NCI-H82 treated with DMSO at 0.1 percent for 48 hours (cell line): Measurements from ENCODE around the gene LRRFIP1.
"Not testable (repeated sequence)": the region's sequence is repeated elsewhere in the genome, so short reads cannot be mapped to it uniquely, and the experiment has no call there.

ENCODE experiments used
- DNase-seq: peaks from one replicate; lab custom pipeline; 2025; ENCODE audit not compliant: unreplicated experiment; lab: John Stamatoyannopoulos, UW

The LRRFIP1 gene

GRCh38 chr2:237661270-237661669 is 33.9 kb downstream of the LRRFIP1 start:
- DNase-seq, result no peak

GRCh38 chr2:237661799-237662328 is 34.5 kb downstream of the LRRFIP1 start:
- no peak for DNase-seq

GRCh38 chr2:237662671-237663093 is 35.3 kb downstream of the LRRFIP1 start:
- peak; percentile 81 for DNase-seq

- DNase-seq, result no peak
Measured at GRCh38 chr2:237663517-237664110, 36.2 kb downstream of the LRRFIP1 start.

GRCh38 chr2:237664151-237664550 is 36.8 kb downstream of the LRRFIP1 start:
- DNase-seq, result no peak

GRCh38 chr2:237665713-237666143 is 38.3 kb downstream of the LRRFIP1 start:
- no peak for DNase-seq

- DNase-seq, result no peak
Measured at GRCh38 chr2:237666606-237667005, 39.2 kb downstream of the LRRFIP1 start.

- DNase-seq, result not testable (repeated sequence)
Measured at GRCh38 chr2:237667050-237667576, 39.7 kb downstream of the LRRFIP1 start.

- no peak for DNase-seq
Measured at GRCh38 chr2:237667893-237668292, 40.5 kb downstream of the LRRFIP1 start.

- DNase-seq, result no peak
Measured at GRCh38 chr2:237668440-237668839, 41.1 kb downstream of the LRRFIP1 start.

GRCh38 chr2:237669283-237669627 is 41.9 kb downstream of the LRRFIP1 start:
- DNase-seq, result peak; percentile 51

- peak; percentile 58 for DNase-seq
Measured at GRCh38 chr2:237669628-237670392, 42.4 kb downstream of the LRRFIP1 start.

GRCh38 chr2:237670641-237671040 is 43.3 kb downstream of the LRRFIP1 start:
- no peak for DNase-seq

- no peak for DNase-seq
Measured at GRCh38 chr2:237671466-237672138, 44.2 kb downstream of the LRRFIP1 start.

- DNase-seq, result no peak
Measured at GRCh38 chr2:237672731-237673129, 45.3 kb downstream of the LRRFIP1 start.

GRCh38 chr2:237673130-237674001 is 46.0 kb downstream of the LRRFIP1 start:
- DNase-seq, result no peak

- DNase-seq, result no peak
Measured at GRCh38 chr2:237674731-237675276, 47.4 kb downstream of the LRRFIP1 start.

- no peak for DNase-seq
Measured at GRCh38 chr2:237675316-237675715, 47.9 kb downstream of the LRRFIP1 start.

GRCh38 chr2:237680702-237681478 is 53.5 kb downstream of the LRRFIP1 start:
- no peak for DNase-seq

- DNase-seq, result no peak
Measured at GRCh38 chr2:237682151-237682550, 54.8 kb downstream of the LRRFIP1 start.
